Tibial nerve (tissue), 4 donors: ENCODE measurements around the gene PDK4. TPM values are rescaled to one million over a fixed set of nuclear protein-coding genes. Genes with fewer than 3 reads are reported as not detected.
"Not testable (repeated sequence)": the region's sequence is repeated elsewhere in the genome, so short reads cannot be mapped to it uniquely, and the experiment has no call there.

ENCODE experiments used
- DNase-seq, 2 donors: peaks; one replicate each; pipeline ENCODE4 v3.0.0-alpha.2; 2019; ENCODE audit warnings: low spot score in 2 of 2
- H3K27ac ChIP-seq, 4 donors: fragments of 200-600 bp; sonication (generic) in 3 of 4; one replicate each; pipeline ENCODE4 v1.5.1; 2017 to 2019; ENCODE audit warnings: mild to moderate bottlenecking in 1 of 4
- H3K27me3 ChIP-seq, 2 donors: fragments of 200-600 bp; sonication (generic) in 1 of 2; one replicate each; pipeline versions ENCODE4 v1.5.1 to v1.6.0; 2017 to 2019
- H3K36me3 ChIP-seq, 3 donors: fragments of 200-600 bp; sonication (generic); one replicate each; pipeline ENCODE4 v1.5.1; 2018 to 2019
- H3K4me1 ChIP-seq, 4 donors: fragments of 200-600 bp; sonication (generic) in 3 of 4; one replicate each; pipeline ENCODE4 v1.5.1; 2017 to 2019
- H3K4me3 ChIP-seq, 4 donors: fragments of 200-600 bp; sonication (generic) in 3 of 4; one replicate each; pipeline ENCODE4 v1.5.1; 2017 to 2019; ENCODE audit warnings: mild to moderate bottlenecking in 1 of 4, moderate library complexity in 1 of 4
- H3K9me3 ChIP-seq, 4 donors: fragments of 200-600 bp; sonication (generic) in 3 of 4; one replicate each; pipeline ENCODE4 v1.5.1; 2017 to 2019
- EP300 ChIP-seq, 2 donors: sonication (generic); formaldehyde crosslinking; IDR thresholded peaks; one replicate each; pipeline ENCODE4 v1.6.1; 2017; ENCODE audit warnings: antibody characterized with exemption in 2 of 2, mild to moderate bottlenecking in 1 of 2
- POLR2A ChIP-seq, 2 donors: fragments of 450-650 bp; IDR thresholded peaks; one replicate each; pipeline ENCODE4 v1.6.1; 2017; ENCODE audit warnings: antibody characterized with exemption in 2 of 2, mild to moderate bottlenecking in 2 of 2, moderate library complexity in 2 of 2
- WGBS, 2 donors: methylation state at CpG; one replicate each; pipeline ENCODE4 v1.1.5; 2018; 5-methylcytosine and 5-hydroxymethylcytosine counted together
- total RNA-seq, 4 donors: library from RNA; depleted of rRNA; stranded (reverse); fragments of >200 nt; gene quantifications; one replicate each; pipeline ENCODE4 v1.1.0, GENCODE V29; 2016
- TF ChIP-seq, protein P1 (sequence below), 5 experiments: fragments of 200-600 bp in 3 of 5; fragments of 450-650 bp in 2 of 5; sonication (generic) in 3 of 5; IDR thresholded peaks; one replicate each; pipeline ENCODE4 v1.5.1; 2016 to 2019; ENCODE audit warnings: antibody characterized with exemption in 5 of 5, mild to moderate bottlenecking in 3 of 5, moderate library complexity in 2 of 5

Gene PDK4
- total RNA-seq, 4 donors from 2014 or later, result 490 to 939 (median 827) TPM

- 81 to 83% methylated on average over 3 of the region's 3 CpGs for WGBS, 2 donors
- Histone ChIP-seq H3K4me3 (no peak overlapping the region), H3K9me3 (no peaks in the 10 kb centered on the region), H3K27me3 (no peaks in the 10 kb centered on the region), H3K4me1 (peaks cover 0 to 16% (median 12%) of the 10 kb centered on the region in 4 donors), H3K27ac (no peak overlapping the region), H3K36me3 (no peaks in the 10 kb centered on the region)
- DNase-seq, result no peak
- TF ChIP-seq POLR2A (IDR thresholded peaks at IDR 0.05) (no peak), EP300 (IDR thresholded peaks at IDR 0.05) (no peak)
- TF ChIP-seq, protein P1, sequence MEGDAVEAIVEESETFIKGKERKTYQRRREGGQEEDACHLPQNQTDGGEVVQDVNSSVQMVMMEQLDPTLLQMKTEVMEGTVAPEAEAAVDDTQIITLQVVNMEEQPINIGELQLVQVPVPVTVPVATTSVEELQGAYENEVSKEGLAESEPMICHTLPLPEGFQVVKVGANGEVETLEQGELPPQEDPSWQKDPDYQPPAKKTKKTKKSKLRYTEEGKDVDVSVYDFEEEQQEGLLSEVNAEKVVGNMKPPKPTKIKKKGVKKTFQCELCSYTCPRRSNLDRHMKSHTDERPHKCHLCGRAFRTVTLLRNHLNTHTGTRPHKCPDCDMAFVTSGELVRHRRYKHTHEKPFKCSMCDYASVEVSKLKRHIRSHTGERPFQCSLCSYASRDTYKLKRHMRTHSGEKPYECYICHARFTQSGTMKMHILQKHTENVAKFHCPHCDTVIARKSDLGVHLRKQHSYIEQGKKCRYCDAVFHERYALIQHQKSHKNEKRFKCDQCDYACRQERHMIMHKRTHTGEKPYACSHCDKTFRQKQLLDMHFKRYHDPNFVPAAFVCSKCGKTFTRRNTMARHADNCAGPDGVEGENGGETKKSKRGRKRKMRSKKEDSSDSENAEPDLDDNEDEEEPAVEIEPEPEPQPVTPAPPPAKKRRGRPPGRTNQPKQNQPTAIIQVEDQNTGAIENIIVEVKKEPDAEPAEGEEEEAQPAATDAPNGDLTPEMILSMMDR (IDR thresholded peaks at IDR 0.05), result no peak
Measured at GRCh38 chr7:95558864-95559263, 37.5 kb downstream of the PDK4 start.

DNA sequence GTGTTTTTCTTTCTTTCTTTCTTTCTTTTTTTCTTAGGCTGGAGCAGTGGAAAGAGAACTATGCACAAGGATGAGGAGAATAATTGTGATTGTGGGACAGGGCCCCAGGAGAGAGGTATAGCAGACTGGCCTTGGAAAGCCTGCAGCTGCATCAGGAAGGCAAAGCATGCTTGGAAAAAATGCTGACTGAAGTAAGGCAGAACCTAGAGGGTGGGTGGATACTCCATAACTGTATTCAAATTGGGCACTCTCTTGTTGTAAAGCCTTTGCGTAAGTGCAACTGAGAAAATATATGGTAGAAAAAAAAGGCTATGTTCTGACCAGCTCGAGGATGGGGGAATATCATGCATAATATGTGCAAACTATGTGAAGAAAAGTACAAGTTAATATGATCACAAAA is 39.5 kb downstream of the PDK4 start:
- peaks cover 0 to 30% (median 17%) of the 10 kb centered on the region in 4 donors for H3K4me1 ChIP-seq
- no peak for DNase-seq
- H3K9me3 ChIP-seq, result no peaks in the 10 kb centered on the region
- H3K36me3 ChIP-seq, result no peaks in the 10 kb centered on the region
- WGBS, 2 donors, result 86% methylated on average over 2 of the region's 2 CpGs
- H3K27ac ChIP-seq, result peak overlapping the region in 2 of 4 donors; percentile 5 to 44
- TF ChIP-seq EP300 (IDR thresholded peaks at IDR 0.05) (no peak), POLR2A (IDR thresholded peaks at IDR 0.05) (no peak)
- TF ChIP-seq, protein P1 (IDR thresholded peaks at IDR 0.05), result no peak
- H3K27me3 ChIP-seq, result no peaks in the 10 kb centered on the region
- no peak overlapping the region for H3K4me3 ChIP-seq

DNA sequence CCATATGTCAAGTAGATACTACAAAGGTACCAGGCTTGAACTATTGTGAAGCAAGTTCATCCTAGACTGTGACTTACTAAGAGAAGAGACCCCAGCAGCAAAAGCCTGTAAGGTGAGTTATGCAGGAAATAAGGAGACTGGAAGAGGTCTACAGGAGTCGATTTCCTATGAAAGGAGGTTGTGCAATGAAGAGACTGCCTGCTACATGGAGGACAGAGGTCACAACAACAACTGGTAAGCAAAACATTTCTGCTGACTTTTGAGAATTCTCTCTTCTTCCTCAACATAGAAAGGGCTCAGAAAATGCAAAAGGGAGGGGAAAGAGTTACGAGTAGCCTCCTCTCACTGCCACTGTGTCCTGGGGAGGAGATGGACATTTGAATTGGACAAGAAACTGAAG is 42.4 kb downstream of the PDK4 start:
- no peak for DNase-seq
- WGBS, 2 donors, result 52 to 69% methylated on average over 2 of the region's 2 CpGs
- Histone ChIP-seq H3K4me1 (peaks cover 8 to 59% (median 41%) of the 10 kb centered on the region in 4 donors), H3K4me3 (no peak overlapping the region), H3K36me3 (no peaks in the 10 kb centered on the region), H3K27ac (peak overlapping the region in 3 of 4 donors; percentile 28 to 98 (median 63)), H3K27me3 (no peaks in the 10 kb centered on the region), H3K9me3 (no peaks in the 10 kb centered on the region)
- TF ChIP-seq, protein P1 (IDR thresholded peaks at IDR 0.05), result no peak
- TF ChIP-seq POLR2A (IDR thresholded peaks at IDR 0.05) (no peak), EP300 (IDR thresholded peaks at IDR 0.05) (peak; percentile 10 to 56)

GRCh38 chr7:95552010-95552926 is 44.0 kb downstream of the PDK4 start:
- H3K27me3 ChIP-seq, H3K36me3 ChIP-seq, DNase-seq, H3K9me3 ChIP-seq, H3K4me3 ChIP-seq: not testable (repeated sequence)
- H3K4me1 ChIP-seq, result peaks cover 8 to 75% (median 58%) of the 10 kb centered on the region in 4 donors
- WGBS, 2 donors, result 75 to 89% methylated on average over 15 to 30 of the region's 45 CpGs
- peak overlapping the region in 3 of 4 donors; percentile 90 to 98 (median 97) for H3K27ac ChIP-seq

GRCh38 chr7:95550546-95550945 is 45.8 kb downstream of the PDK4 start:
- H3K36me3 ChIP-seq, result no peaks in the 10 kb centered on the region
- DNase-seq, result peak in 1 of 2 donors; percentile 33
- no peaks in the 10 kb centered on the region for H3K9me3 ChIP-seq
- H3K27ac ChIP-seq, result peak overlapping the region; percentile 90 to 98 (median 94)
- H3K4me1 ChIP-seq, result peaks cover 8 to 87% (median 69%) of the 10 kb centered on the region in 4 donors
- 27 to 46% methylated on average over 4 of the region's 4 CpGs for WGBS, 2 donors
- peak overlapping the region in 2 of 4 donors; percentile 27 to 28 for H3K4me3 ChIP-seq
- TF ChIP-seq, protein P1 (IDR thresholded peaks at IDR 0.05), result no peak
- no peaks in the 10 kb centered on the region for H3K27me3 ChIP-seq
